ENCODE results near the gene CDH8.

Gene CDH8

GRCh38 chr16:62029947-62030346, 6.3 kb downstream of the CDH8 start:
- DNase-seq (ENCODE audit: low spot score), result no peak

- no peak for DNase-seq (ENCODE audit: low spot score)
Measured at GRCh38 chr16:62022688-62023087, 13.6 kb downstream of the CDH8 start.

- no peak for DNase-seq (ENCODE audit: low spot score)
Measured at GRCh38 chr16:62021161-62021581, 15.1 kb downstream of the CDH8 start.

- DNase-seq (ENCODE audit: low spot score), result no peak
Measured at GRCh38 chr16:62020681-62021080, 15.6 kb downstream of the CDH8 start.

DNA sequence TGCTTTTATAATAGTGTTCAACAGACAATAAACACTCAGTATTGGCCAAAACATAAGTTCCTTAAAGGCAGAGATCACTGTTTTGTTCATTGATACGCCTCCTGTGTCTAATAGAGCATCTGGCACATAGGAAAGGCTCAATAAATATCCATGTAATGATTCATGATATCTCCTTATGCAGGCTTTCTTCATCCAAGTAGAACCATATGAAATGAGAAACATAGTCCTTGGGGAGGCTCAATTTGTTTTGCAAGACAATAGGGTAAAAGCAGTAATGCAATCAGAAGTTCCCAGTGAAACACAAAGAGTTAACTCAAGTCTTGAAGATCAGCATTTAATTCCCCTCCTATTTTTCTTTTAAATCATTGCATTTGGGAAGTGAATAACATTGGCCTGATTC, 16.4 kb downstream of the CDH8 start:
- DNase-seq (ENCODE audit: low spot score), result no peak

GRCh38 chr16:62018301-62019060, 17.8 kb downstream of the CDH8 start:
- DNase-seq (ENCODE audit: low spot score), result no peak

DNA sequence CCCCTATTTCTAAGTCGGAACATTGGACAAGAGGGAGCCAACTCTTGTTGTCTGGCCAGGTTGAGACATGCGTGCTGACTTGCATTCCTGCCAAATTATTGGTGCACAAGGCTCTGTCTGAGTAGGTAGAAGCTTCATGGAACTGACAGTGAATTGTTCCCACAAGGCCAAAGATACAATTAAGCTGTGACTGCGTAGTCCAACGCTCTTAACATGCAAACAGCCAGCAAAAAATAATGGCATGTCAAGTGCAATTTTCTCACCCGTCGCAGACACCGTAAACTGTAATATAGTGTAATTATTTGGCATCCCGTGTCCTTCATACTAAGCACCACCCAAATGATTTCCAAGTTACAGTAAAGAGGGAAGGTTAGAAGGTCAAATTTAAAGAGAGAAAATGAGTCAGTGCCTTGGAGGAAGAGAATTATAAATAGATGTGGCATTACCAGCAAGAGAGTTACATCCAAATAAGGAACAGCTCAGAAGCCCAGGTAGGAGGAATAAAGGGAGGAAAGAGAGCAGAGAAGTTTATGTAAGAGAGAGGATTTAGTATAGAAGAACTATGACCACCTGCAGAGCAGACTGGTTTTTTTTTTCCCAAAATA, 21.8 kb downstream of the CDH8 start:
- no peak for DNase-seq (ENCODE audit: low spot score)

- DNase-seq (ENCODE audit: low spot score), result no peak
Measured at GRCh38 chr16:62010186-62010585, 26.1 kb downstream of the CDH8 start.

- DNase-seq (ENCODE audit: low spot score), result no peak
Measured at GRCh38 chr16:61998460-61998859, 37.8 kb downstream of the CDH8 start.

DNA sequence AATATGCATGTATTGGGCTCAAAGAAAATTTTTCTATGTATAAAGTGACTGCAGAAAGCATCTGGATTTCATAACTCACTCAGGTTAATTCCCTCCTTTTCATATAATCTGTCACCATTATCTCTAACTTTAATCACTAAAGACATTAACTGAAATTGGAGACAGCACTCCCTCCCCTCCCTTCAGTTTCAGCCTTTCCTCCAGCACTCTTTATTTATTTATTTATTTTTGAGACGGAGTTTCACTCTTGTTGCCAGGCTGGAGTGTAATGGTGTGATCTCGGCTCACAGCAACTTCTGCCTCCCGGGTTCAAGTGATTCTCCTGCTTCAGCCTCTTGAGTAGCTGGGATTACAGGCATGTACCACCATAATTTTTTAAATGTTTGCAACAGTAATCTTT, 43.1 kb downstream of the CDH8 start:
- no peak for DNase-seq (ENCODE audit: low spot score)

- DNase-seq (ENCODE audit: low spot score), result no peak
Measured at GRCh38 chr16:61987474-61988012, 48.7 kb downstream of the CDH8 start.

GRCh38 chr16:61969077-61969382, 67.2 kb downstream of the CDH8 start:
- no peak for DNase-seq (ENCODE audit: low spot score)

DNA sequence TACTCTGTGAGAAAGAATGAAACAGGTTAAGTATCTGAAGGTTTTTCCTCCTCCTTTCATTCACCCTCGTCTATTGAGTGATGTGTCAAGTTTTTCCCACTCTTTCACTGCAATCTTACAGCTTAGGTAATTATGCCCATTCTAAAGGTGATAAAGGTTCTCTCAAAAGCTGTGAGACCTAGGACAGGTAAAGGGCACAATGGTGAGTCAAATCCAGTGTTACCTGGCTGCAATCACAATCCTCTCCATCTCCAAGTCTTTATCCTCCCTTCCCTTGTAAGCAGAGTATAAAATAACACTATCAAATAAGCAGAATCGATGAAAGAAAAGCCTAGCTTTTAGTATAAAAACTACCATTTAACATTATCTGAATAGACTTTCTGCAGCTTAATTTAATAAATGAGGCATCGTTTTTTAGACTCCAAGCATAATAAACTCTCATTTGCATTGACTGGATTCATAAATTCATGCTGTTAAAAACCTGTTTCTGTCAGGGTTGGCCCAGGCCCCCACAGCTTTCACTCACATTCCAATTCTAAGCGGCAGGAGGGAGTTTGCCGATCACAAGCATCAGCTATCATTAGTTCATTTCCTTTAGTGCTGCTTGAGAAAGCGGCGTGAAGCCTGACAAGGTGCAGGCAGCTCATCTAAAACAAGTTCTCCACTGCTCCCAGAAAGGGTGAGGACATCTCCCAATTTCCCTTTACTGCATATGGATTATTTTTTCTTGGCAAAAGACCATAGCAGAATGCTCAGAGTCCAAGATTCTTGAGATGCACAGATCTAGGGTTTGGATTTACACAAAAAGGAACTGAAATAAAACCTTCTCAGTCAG, 67.8 kb downstream of the CDH8 start:
- DNase-seq (ENCODE audit: low spot score), result no peak

GRCh38 chr16:61957075-61957855, 79.0 kb downstream of the CDH8 start:
- no peak for DNase-seq (ENCODE audit: low spot score)

GRCh38 chr16:61952841-61953240, 83.4 kb downstream of the CDH8 start:
- DNase-seq (ENCODE audit: low spot score), result no peak

GRCh38 chr16:61948414-61948813, 87.8 kb downstream of the CDH8 start:
- no peak for DNase-seq (ENCODE audit: low spot score)

DNA sequence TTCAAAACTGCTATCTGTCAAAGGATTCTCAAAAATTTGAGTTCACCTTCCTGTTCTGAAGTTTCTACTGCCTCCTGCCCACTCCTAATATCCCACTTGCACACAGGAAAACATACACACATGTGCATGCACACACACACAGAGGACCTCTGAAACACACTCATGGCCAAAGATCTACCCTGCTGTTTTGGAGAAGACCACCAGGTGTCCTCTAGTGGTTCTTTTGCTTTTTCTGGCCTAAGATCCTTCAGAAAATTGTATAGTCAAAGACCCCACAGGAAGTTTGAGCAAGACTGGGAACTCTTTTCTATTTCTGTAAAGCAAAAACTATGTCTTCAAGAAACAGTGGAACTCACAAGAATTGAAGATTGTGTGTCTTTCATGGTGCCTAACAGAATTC, 90.2 kb downstream of the CDH8 start:
- no peak for DNase-seq (ENCODE audit: low spot score)

DNA sequence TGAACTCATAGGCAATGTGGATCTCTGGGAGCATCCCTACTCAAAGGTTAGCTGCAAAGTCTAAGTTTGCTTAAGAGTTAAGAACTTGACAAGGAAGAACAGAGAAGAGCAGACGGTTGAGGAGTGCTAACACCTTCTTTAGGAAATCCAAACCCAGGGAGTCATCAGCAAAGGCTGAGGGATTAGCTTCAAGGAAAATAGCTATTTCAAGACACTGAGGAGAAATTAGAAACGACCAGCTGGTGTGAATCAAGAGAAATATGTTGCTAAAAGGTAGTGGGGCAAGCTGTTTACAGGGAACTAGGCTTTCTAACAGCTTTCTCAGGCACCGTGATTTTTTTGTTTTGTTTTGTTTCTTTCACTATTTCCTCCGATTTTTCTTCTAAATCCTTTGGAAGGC, 90.7 kb downstream of the CDH8 start:
- no peak for DNase-seq (ENCODE audit: low spot score)

DNA sequence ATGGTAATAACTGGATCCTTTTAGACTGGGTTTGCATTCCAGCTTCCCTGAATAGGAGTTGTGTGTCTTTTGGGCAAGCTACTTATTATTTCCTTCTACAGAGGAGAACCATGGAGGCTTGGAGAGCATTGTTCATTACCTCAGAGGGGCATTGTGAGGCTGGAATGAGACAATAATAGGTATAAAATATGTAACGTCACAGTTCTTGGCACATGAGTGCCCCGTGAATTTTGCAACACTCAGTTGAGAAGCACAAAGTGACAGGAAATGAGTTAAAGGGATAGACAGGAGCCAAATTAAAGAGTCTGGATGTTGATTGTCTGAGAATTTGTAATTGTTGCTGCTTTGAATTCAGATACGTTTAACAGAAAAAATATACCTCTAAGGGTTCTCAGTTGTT, 92.2 kb downstream of the CDH8 start:
- no peak for DNase-seq (ENCODE audit: low spot score)

- no peak for DNase-seq (ENCODE audit: low spot score)
Measured at GRCh38 chr16:61940611-61941010, 95.6 kb downstream of the CDH8 start.

DNA sequence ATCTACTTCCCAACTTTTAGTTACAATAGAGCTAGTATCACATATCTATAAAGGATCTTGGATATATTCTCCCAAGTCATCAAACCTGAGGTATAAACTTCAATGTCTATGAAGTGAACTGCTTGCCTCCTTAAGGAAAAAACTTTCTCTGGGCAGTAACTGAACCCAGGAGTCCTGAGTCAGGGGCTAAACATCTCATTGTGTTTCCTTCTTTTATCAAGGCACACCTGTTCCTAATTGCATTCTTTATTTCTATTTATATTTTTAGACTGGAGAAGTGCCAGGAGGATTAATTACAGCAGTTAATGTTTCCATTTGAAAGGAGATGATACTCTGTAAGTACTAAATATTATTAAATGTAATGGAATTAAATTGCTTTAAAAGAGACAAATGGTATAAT, 98.6 kb downstream of the CDH8 start:
- DNase-seq (ENCODE audit: low spot score), result no peak

DNA sequence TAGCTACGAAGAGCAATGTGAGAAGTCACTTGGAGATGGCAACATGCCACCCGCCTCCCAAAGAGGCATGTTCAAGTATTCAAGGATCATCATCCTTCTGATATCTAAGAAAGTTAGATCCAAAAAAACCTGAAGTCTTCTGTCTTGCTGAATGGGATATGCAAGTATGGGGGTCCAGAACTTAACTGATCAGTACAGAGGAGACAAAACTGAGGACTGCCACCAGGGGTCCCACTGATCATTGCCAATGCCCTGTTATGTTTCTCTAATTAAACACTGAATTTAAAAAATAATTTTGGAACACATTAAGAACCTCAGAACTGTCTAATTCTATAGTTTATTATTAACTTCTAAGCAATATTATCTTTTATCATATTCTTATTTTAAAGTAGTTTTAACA, 99.7 kb downstream of the CDH8 start:
- no peak for DNase-seq (ENCODE audit: low spot score)

Data from SW480 (cell line).